HG03064 (cell line): ENCODE data around the gene DGKI.

Source experiments
- ATAC-seq: cut with Tn5 transposase; IDR thresholded peaks from one replicate; pipeline ENCODE4 v1.9.1; 2021; ENCODE audit warnings: low read depth; ENCODE audit not compliant: unreplicated experiment

The DGKI gene

DNA sequence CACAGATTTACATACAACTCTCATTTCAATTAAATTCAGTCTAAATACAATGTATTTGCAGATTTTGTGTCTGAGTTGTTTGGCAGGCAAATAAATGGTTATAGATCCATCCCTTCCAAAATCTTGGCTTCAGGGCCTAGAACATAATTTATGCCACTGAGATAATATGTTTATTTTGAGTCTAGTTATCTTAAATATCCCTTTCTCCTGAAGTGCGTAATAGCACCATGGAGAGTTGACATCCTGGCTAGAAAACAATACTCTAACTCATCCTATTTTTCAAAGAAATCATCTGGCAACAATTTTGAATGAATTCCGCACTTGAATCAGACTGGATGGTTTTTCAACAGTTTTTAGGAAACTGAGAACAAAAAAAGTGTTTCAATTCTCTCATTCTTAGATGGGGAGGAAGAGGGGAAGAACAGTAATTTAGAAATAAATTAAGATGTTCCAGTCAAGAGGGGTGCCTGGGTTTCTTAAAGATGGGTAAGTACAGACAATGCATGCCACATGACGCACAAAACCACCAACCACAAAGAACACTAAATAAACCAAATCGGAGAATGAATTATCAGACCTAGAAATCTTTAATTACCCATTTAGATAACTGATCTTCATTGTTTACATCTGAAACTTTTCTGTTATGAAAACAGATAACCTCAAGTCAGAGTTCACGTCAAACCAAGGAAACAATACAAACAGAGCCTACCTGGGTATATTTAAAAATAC, 274.6 kb downstream of the DGKI start:
- no peak for ATAC-seq

DNA sequence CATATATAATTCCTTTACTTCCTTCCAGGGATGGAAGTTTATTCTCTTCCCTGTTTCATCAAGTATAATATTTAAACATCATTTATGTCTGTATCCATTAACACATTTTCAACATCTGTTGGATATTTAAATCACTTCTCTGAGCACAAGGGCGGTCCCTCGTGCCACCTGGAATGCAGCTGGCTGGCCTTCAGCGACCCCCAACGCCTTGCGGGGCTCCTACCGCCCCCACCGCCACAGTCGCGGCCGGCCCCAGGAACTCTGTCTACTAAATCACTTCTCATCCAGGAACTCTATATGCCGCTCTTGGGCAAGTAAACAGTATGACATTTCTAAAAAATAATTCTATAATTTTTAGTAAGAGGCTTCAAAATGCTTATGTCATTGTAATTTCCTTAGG, 282.1 kb downstream of the DGKI start:
- ATAC-seq, result no peak

DNA sequence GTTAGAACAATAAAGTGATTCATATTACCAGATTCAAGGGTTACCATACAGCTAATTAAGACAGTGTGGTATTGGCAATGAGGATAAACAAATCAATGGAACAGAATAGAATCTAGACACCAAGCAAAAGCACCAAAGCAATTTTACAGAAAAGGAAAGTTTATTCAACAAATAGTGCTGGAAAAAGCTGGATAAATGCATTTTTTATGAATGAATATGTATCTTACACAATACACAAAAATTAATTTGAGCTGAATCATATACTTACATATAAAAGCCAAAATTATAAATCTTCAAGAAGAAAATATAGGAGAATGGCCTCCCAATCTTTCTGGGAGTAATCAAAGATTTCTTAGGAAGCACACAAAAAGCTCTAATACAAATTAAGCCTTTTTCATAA, 282.8 kb downstream of the DGKI start:
- no peak for ATAC-seq

DNA sequence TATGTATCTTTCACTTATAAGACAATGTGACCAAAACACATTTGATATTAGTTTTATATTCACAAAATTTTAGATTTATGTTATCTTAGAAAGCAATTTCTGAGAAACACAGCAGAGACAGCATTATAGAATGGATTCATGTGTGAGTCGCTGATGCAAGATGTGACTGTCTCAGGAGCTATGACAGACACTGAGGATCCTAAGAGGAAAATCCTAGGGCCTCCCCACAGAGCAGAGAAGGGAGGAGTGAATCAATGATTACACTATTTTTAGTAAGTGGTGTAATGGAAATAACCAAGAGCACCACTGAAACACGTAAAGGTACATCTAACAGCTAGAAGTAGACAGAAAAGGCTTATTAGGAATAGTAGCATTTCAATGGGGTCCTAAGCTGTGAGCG, 299.3 kb downstream of the DGKI start:
- no peak for ATAC-seq

DNA sequence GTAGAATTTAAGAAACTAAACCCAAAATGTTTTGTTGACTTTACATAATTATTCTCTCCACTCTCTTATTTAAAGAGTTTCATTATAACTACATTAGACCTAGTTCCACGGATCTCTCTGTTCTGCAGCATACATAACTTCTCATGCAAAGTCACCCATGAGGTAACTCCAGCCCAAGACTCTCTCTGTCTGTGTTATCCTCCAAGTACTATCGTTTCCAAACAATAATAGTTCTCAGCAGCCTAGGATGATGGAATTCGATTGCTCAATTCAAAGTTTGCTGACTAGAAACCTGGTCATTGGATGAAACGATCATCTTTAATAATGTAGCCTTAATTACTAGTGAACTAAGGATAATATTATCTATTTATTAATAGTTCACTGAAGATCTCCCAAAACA, 300.1 kb downstream of the DGKI start:
- no peak for ATAC-seq

DNA sequence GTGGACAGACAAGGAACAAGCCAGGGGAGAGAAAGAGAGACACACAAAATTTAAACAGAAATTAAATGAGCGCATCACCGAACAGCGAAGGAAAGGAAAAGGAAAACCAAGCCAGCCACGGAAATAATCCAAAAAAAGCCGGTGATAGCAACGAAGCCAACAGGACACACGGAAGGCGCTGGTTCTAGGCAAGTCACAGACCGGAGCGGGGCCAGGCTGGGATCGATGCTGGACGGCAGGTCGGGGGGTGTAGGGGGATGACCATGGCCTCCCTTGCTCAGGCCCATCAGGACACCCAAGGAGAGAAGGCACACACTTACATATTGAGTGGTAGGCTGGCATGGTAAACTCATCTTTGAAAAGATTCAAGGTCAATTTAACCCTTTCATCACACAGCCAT, 300.8 kb downstream of the DGKI start:
- ATAC-seq, result no peak

DNA sequence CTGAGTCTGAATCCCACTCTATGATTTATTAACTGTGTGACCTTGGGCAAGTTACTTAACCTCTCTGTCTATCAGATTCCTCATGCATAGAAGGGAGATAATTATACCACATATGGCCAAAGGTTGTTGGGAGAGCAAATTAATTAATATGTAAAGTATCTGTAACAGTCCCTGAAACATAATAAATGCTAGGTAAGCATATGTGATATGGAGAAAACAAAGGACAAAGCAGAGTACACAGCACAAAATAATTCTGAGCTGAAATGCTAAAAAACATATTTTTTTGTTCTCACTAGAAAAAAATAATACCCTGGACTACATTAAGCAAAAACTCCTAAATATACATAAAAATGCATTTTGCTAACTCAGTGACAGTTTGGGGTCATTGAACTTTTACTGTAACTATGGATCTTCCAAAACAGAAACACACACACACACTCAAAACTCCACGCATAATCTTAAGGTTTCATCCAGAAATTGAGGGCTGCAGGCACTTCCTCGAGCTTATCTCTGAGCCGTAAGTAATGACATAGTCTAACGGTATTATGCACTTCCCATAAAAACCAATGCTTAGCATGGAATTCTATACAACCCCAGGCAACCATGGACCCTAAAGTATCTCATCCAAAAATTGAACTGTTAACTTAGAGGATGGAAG, 301.6 kb downstream of the DGKI start:
- no peak for ATAC-seq

DNA sequence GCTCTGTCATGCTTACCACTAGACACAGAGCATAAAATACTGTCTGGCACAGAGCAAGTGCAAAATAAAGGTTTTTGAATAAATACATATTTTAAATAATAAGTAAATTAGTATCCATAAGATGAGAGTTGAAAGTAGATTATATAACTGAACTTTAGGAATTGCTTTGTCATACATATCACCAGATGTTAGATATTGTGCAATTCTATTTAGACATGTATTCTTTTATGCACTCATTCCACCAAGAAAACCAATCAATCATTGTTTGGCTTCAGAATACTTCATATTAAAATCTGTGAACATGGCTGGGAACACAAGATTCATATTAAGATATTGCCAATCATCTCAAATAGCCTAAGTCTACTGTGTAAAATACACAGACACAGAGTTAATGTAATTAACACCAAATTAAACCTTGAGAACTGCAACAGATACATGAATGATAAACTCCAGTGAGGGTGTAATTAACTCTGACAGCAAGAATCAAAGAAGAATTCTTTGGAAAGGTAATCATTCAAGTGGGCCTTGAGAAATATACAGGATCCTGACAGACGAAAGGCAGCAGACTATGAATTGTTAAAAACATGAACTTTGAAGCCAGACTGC, 302.2 kb downstream of the DGKI start:
- ATAC-seq, result no peak

DNA sequence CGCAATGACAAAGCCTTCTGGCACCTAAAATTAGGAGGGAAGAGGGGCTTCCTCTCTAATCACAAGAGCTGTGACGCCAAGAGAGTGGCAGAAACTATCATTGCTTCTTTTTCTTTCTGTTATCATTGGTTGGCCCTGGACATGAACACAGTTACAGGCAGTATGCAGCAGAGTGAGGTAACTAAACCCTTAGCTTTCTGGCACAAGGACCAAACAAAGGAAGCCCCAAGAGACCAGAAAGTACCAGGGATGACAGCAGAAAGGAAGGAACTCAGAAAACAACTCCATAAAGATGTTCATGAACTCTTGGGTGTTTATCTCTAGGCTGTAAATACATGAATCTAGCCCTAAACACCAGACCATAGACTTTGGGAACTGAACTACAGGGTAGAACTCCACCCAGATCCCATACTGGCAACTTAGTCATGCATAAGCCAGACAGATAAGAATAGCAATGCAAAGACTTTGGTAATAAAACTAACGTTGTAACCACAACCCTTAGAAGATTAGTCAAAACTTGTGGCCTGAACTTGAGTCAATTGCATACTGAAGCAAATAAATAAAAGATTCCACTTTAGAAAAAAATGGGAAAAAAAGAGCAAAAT, 307.6 kb downstream of the DGKI start:
- no peak for ATAC-seq

DNA sequence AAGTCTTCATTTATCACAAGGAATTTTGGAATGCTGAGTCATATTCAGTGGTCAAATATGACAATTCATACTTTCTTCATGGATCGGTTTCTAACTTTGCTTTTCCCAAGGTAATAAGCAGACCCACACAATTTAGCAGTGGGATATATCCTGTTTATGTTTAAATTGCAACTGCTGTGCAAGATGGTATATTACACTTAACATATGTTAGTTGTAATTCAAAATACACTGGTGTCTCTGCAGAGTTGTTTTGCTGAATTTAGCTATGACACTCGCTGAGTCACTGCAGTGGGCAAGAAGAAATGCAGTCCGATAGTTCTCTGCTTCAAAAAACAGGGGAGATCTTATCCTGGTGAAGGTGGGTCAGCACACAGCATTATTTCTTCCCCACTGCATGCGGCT, 308.4 kb downstream of the DGKI start:
- ATAC-seq, result no peak

DNA sequence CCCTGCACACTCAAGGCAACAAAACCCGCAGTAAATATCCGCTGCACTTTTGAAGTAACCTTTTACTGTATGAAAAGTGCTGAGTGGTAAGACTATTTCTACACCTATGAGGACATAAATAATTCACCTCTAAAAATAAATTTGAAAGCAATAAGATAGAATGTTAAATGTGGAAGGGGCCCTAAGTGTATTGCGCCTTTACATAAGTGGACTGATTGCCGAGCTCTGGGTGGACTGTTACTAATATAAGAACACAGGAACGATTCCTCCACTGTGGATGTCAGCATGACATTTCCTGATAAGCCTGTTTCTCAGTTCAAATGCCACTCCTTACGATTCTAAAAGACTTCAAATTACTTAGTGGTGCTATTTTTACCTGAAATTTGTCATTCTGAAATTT, 311.2 kb downstream of the DGKI start:
- ATAC-seq, result no peak

DNA sequence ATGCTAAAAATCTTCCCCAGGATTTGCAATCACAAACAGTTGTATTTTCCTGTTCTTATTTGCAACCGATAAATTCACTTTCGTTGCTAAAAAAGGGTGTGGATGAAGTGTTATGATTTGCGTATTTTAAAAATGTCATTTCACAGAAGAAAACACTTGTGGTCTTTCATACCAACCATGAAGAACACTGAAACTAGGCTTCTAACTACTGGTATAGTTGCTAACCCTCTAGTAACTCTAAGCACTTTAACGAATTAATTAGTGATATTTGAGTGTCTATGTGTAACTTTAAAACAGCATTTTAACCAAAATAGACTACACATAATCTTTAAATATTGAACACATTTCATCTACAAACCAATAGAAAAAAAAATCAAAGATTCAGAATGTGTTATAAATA, 315.1 kb downstream of the DGKI start:
- no peak for ATAC-seq

DNA sequence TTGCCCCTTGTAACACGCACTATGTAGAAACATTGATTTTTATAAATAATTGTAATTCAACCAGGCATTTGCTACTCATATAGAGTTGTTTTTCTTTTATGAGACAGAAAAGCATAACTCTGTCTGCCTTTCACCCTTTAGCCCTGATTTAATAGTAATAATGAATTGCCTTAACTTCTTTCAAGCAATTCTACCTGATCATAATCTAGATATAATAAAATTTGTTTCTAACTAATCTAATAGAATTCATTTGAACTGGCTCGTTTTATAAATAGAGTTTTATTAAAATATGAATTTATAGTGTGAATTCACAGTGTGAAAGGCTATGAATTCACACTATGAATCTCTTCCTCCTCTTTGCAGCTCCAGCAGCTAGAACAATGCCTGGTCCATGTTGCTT, 319.1 kb downstream of the DGKI start:
- ATAC-seq, result no peak

DNA sequence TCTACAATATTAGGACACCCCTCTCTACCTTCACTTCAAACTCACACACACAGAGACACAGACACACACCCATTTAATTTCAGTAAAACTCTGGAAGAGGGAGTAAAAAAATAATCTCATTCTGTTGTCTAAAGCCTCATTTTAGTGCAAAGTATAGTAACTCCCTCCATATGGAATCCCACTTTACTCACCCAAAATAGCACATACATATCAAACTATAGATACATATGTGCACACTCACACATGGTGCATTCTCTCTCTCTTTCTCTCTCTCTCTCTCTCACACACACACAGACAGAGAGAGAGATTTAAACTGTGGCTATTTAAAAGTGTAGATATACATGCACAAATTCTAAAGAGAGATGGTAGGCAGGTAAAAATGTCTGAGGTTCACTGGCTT, 323.6 kb downstream of the DGKI start:
- no peak for ATAC-seq

DNA sequence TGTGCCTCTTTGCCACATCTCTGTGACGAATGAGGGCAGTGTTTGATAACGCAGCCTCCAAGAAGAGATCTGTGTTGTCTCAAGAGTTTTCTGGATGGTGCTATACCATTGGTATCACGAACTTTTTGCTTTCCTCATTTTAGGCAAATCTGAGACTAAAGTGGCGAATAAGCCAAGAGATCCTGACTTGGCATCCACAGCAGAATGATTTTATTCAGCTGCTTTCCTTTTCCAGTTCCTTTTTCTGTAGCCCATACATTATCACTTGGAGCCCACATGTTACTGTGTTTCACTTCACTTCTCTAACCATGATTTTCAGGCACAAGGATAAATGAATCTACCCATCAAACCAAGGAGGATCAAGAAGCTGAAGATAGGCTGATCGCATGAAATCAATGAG, 325.3 kb downstream of the DGKI start:
- no peak for ATAC-seq

DNA sequence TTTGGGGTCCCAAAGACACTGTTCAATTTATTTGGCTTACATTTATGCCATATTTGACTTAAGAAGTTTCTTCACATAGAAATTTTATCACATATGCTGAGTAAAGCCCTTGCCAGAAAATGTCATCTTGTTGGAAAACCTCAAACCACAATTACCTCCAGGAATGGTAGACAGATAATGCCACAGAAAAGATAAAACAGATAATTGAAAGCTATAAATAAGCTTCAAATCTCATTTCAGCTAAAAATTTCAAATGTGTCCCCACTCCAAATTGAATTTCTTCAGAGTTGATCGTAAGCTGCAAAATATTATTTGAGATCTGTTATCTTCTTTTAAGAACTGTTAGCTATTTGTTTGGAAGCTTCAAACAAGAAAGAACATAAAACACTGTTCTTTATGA, 326.8 kb downstream of the DGKI start:
- no peak for ATAC-seq

DNA sequence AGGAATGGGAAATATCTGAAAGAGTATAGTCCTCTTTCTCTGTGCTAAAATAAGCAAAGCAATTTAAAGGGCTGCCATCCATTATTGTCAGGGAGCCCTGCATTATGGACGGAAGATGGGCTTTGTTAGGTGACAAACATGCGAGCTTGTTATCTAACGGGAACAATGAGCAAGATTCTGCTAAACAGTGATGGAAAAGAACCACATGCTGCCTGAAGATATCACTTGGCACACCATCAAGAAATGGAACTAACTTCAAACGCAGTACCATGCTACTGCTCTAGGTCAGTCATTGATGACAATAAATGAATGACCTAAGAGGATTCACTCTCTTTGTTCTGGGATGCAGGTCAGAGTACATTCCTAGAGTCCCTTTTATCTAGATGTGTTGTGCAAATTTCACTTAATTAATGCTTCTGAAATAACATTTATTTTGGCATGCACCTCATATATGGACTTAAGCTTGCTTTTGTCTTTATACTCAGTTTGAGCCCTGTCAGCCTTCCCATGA, 327.5 kb downstream of the DGKI start:
- ATAC-seq, result no peak

DNA sequence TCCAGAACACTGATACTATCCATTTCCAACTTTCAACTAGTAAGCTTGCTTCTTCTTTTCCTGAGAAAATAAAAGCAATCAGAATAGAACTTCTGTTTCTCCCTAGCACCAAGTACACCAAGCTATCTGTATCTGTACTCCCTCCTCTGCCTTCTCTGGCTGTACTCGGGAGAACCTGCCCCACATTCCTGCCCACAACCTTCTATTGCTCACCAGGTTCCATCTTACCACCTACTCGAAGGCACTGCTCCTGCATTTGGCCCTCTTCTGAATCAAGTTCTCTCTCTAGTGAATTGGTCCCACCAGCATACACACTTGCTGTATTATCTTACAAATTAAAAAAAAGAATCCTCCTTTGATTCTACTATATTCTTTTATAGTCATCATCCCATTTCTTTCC, 333.7 kb downstream of the DGKI start:
- ATAC-seq, result no peak

DNA sequence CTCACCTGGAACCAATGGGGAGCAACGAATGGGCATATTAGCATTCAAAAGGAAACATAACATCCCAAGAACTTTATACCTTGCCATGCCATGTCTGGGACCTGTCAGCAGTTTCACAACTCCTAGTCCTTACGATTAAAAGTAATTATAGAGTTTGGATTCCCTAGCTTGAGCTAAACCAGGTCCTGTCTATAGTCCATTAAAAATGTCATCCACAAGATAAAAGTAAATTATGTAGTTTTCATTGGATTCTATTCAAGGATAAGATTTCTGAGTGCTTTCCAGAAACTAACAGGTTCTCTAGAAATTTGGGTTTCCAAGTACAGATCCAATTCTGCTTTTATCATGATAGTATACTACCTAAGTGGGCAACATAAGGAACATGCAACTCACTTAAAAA, 339.7 kb downstream of the DGKI start:
- ATAC-seq, result no peak

DNA sequence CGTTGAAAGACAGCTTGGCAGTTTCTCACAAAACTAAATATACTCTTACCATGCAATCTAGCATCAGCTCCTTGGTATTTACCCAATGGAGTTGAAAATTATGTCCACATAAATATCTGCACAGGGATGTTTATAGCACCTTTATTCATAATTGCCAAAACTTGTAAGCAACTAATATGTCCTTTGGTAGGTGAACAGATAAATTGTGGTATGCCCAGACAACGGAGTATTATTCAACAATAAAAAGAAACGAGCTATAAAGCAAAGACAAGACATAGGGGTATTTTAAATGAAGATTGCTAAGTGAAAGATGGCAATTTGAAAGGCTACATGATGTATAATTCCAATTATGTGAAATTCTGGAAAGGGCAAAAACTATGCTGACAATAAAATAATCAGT, 340.7 kb downstream of the DGKI start:
- no peak for ATAC-seq

DNA sequence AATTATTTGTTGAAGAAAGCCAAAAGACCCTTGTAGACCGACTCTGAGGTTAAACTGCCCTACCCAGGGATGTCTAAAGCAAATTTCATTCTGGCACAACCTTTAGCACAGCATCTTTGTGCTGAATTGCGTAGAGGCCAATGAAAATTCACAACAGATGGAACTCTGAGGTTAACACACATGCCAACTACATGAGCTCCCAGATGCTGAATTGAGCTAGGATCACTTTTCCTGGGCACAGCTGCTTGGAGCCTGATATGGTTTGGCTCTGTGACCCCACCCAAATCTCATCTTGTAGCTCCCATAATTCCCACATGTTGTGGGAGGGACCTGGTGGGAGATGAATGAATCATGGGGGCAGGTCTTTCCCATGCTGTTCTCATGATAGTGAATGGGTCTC, 345.2 kb downstream of the DGKI start:
- no peak for ATAC-seq

DNA sequence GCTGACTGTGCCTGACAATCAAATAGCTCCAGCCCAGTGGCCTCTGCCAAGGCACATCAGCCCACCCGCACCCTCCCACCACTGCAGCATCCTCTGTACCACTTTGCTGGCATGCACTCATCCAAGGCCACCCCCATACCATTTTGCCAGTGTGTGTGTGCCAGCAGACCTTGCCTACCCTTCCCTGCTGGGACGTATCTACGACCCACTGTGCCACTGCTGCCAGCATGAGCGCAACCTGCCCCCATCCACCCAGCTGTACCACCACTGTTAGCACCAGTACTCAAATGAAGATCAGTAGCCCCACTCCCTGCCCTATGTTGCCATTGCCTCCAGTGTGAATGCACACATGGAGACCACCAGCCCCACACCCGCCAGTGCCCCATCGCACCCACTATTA, 353.9 kb downstream of the DGKI start:
- no peak for ATAC-seq
